Skeletal muscle satellite cell (primary cell): ENCODE data around the gene UTRN.

Experiments
- H3K27me3 ChIP-seq: 2 replicates; pipeline ENCODE4 v1.7.0; 2013; ENCODE audit warnings: low read length; ENCODE audit not compliant: control insufficient read depth, insufficient read depth
- H3K36me3 ChIP-seq: 2 replicates; pipeline ENCODE4 v1.7.0; 2013; ENCODE audit warnings: mild to moderate bottlenecking, control low read depth, low read length; ENCODE audit not compliant: insufficient read depth
- H3K4me1 ChIP-seq: 2 replicates; pipeline ENCODE4 v1.7.0; 2013; ENCODE audit warnings: low read length; ENCODE audit not compliant: control insufficient read depth, insufficient read depth
- H3K4me2 ChIP-seq: 2 replicates; pipeline ENCODE4 v1.7.0; 2013; ENCODE audit warnings: mild to moderate bottlenecking, low read length
- H3K4me3 ChIP-seq: 2 replicates; pipeline ENCODE4 v1.7.0; 2013; ENCODE audit warnings: low read length
- H3K9ac ChIP-seq: 2 replicates; pipeline ENCODE4 v1.7.0; 2013; ENCODE audit warnings: mild to moderate bottlenecking, low read depth, low read length, moderate library complexity
- H3K9me3 ChIP-seq: replicated peaks from 2 replicates; pipeline ENCODE4 v1.7.0; 2013; ENCODE audit warnings: mild to moderate bottlenecking, control low read depth, low read length

UTRN gene

GRCh38 chr6:144284478-144284782 is 705 bp upstream of the UTRN start:
- Histone ChIP-seq H3K27me3 (no peaks in the 10 kb centered on the region), H3K4me2 (peak overlapping the region; percentile 76), H3K9ac (peak overlapping the region; percentile 95), H3K9me3 (no peaks in the 10 kb centered on the region), H3K4me1 (peaks cover 9% of the 10 kb centered on the region), H3K4me3 (peak overlapping the region; percentile 80), H3K36me3 (no peaks in the 10 kb centered on the region)

GRCh38 chr6:144285548-144285797 is 338 bp downstream of the UTRN start:
- H3K27me3 ChIP-seq: no peaks in the 10 kb centered on the region
- H3K36me3 ChIP-seq: no peaks in the 10 kb centered on the region
- H3K4me2 ChIP-seq: peak overlapping the region; percentile 76
- peaks cover 9% of the 10 kb centered on the region for H3K4me1 ChIP-seq
- no peaks in the 10 kb centered on the region for H3K9me3 ChIP-seq
- H3K4me3 ChIP-seq: peak overlapping the region; percentile 80
- peak overlapping the region; percentile 95 for H3K9ac ChIP-seq

- Histone ChIP-seq H3K4me2 (peak overlapping the region; percentile 76), H3K4me1 (peaks cover 9% of the 10 kb centered on the region), H3K27me3 (no peaks in the 10 kb centered on the region), H3K36me3 (no peaks in the 10 kb centered on the region), H3K4me3 (peak overlapping the region; percentile 80), H3K9me3 (no peaks in the 10 kb centered on the region), H3K9ac (peak overlapping the region; percentile 95)
These were observed 815 bp downstream of the UTRN start for GRCh38 chr6:144285798-144286502.

- Histone ChIP-seq H3K9me3 (no peaks in the 10 kb centered on the region), H3K27me3 (no peaks in the 10 kb centered on the region), H3K9ac (peak overlapping the region; percentile 95), H3K4me2 (peak overlapping the region; percentile 76), H3K4me1 (peaks cover 9% of the 10 kb centered on the region), H3K36me3 (peaks cover 1% of the 10 kb centered on the region), H3K4me3 (peak overlapping the region; percentile 80)
These were observed 1.6 kb downstream of the UTRN start for GRCh38 chr6:144286503-144287393.

- H3K27me3 ChIP-seq: no peaks in the 10 kb centered on the region
- H3K36me3 ChIP-seq: peaks cover 6% of the 10 kb centered on the region
- no peaks in the 10 kb centered on the region for H3K9me3 ChIP-seq
- H3K4me3 ChIP-seq: no peak overlapping the region
- no peak overlapping the region for H3K9ac ChIP-seq
- no peak overlapping the region for H3K4me2 ChIP-seq
- H3K4me1 ChIP-seq: peaks cover 23% of the 10 kb centered on the region
These were observed 3.9 kb downstream of the UTRN start for GRCh38 chr6:144289006-144289405.

- Histone ChIP-seq H3K4me2 (peak overlapping the region; percentile 4), H3K4me3 (no peak overlapping the region), H3K9me3 (no peaks in the 10 kb centered on the region), H3K36me3 (peaks cover 20% of the 10 kb centered on the region), H3K9ac (peak overlapping the region; percentile 44), H3K27me3 (no peaks in the 10 kb centered on the region), H3K4me1 (peaks cover 39% of the 10 kb centered on the region)
These were observed 7.2 kb downstream of the UTRN start for GRCh38 chr6:144292372-144292771.

GRCh38 chr6:144294016-144294415 is 8.9 kb downstream of the UTRN start:
- Histone ChIP-seq H3K4me1 (peaks cover 33% of the 10 kb centered on the region), H3K4me2 (peak overlapping the region; percentile 51), H3K9me3 (no peaks in the 10 kb centered on the region), H3K9ac (peak overlapping the region; percentile 44), H3K27me3 (no peaks in the 10 kb centered on the region), H3K4me3 (no peak overlapping the region), H3K36me3 (peaks cover 24% of the 10 kb centered on the region)

- Histone ChIP-seq H3K4me2 (no peak overlapping the region), H3K9ac (no peak overlapping the region), H3K27me3 (no peaks in the 10 kb centered on the region)
These were observed 10.1 kb downstream of the UTRN start for GRCh38 chr6:144295211-144295610.

GRCh38 chr6:144295981-144296767 is 11.0 kb downstream of the UTRN start:
- Histone ChIP-seq H3K27me3 (no peaks in the 10 kb centered on the region), H3K4me1 (peaks cover 33% of the 10 kb centered on the region), H3K36me3 (peaks cover 24% of the 10 kb centered on the region), H3K9ac (no peak overlapping the region), H3K4me2 (no peak overlapping the region), H3K4me3 (no peak overlapping the region), H3K9me3 (no peaks in the 10 kb centered on the region)

More at GRCh38 chr6:144295211-144295610, 10.1 kb downstream of the UTRN start:
- Histone ChIP-seq H3K4me1 (peaks cover 33% of the 10 kb centered on the region), H3K36me3 (peaks cover 24% of the 10 kb centered on the region), H3K4me3 (no peak overlapping the region), H3K9me3 (no peaks in the 10 kb centered on the region)

- Histone ChIP-seq H3K9me3 (no peaks in the 10 kb centered on the region), H3K4me2 (no peak overlapping the region), H3K36me3 (peaks cover 25% of the 10 kb centered on the region), H3K9ac (no peak overlapping the region), H3K27me3 (no peaks in the 10 kb centered on the region), H3K4me1 (peaks cover 33% of the 10 kb centered on the region), H3K4me3 (no peak overlapping the region)
These were observed 11.8 kb downstream of the UTRN start for GRCh38 chr6:144296973-144297372.

GRCh38 chr6:144297511-144298100 is 12.5 kb downstream of the UTRN start:
- Histone ChIP-seq H3K36me3 (peaks cover 23% of the 10 kb centered on the region), H3K9me3 (no peaks in the 10 kb centered on the region), H3K4me1 (peaks cover 28% of the 10 kb centered on the region), H3K27me3 (no peaks in the 10 kb centered on the region), H3K9ac (no peak overlapping the region), H3K4me2 (no peak overlapping the region), H3K4me3 (no peak overlapping the region)
